ENCODE data around the gene BABAM2.

The BABAM2 gene

DNA sequence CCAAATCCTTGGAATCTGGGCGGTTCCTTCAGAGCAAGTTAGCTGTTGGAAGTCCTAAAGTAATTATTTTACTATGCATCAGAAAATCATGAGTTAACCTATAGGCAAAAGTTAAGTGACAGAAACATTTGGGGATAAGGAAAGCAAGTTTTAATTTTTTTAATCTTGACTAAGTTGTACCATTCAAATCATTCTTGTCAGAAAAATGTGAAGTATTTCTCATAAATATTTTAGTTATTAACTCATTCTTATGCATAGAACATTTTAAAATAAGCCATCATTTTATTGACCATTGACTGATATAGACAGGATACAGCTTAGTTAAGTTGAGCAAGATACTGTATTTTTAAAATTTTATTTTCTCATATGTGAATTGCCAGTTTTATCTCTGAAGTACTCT, 403.9 kb downstream of the BABAM2 start:
- peaks cover 13% of the 10 kb centered on the region; the same call in 1 of the 2 replicates for H3K4me1 ChIP-seq (ENCODE audit: control insufficient read depth, insufficient read depth, low read length)
- no peaks in the 10 kb centered on the region for H3K27me3 ChIP-seq (ENCODE audit: control insufficient read depth, insufficient read depth, low read length)
- H3K9me3 ChIP-seq (ENCODE audit: control insufficient read depth, insufficient read depth, low read depth, low read length) = no peaks in the 10 kb centered on the region
- H3K4me3 ChIP-seq (ENCODE audit: low read depth, low read length) = no peak overlapping the region
- H3K36me3 ChIP-seq (ENCODE audit: control insufficient read depth, insufficient read depth, low read length) = no peaks in the 10 kb centered on the region
- H3K27ac ChIP-seq (ENCODE audit: low read depth, low read length) = no peak overlapping the region
- H3K9ac ChIP-seq (ENCODE audit: low read length) = no peak overlapping the region

DNA sequence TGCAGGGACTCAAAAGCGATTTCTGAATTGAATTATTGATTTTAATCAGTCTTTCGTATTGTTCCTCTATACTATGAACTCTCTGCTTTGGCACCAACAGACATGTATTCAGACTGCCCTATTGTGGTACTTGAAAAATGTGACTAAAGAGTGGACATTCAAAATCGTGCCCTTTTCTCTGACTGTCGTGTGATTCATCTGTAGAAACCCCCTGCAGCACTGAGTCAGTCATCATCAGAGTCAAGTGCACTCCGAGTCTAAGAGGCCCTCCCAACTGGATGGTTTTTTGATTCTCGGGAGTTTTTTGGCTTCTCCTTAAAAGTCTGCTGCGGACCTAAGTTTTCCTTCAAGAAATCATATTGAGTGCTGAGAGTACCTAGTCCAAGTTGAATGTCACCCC, 405.7 kb downstream of the BABAM2 start:
- H3K4me1 ChIP-seq (ENCODE audit: control insufficient read depth, insufficient read depth, low read length) = peaks cover 13% of the 10 kb centered on the region; the same call in 1 of the 2 replicates
- no peaks in the 10 kb centered on the region for H3K36me3 ChIP-seq (ENCODE audit: control insufficient read depth, insufficient read depth, low read length)
- H3K9me3 ChIP-seq (ENCODE audit: control insufficient read depth, insufficient read depth, low read depth, low read length) = no peaks in the 10 kb centered on the region
- no peak overlapping the region for H3K4me3 ChIP-seq (ENCODE audit: low read depth, low read length)
- no peak overlapping the region for H3K27ac ChIP-seq (ENCODE audit: low read depth, low read length)
- no peaks in the 10 kb centered on the region for H3K27me3 ChIP-seq (ENCODE audit: control insufficient read depth, insufficient read depth, low read length)
- no peak overlapping the region for H3K9ac ChIP-seq (ENCODE audit: low read length)

DNA sequence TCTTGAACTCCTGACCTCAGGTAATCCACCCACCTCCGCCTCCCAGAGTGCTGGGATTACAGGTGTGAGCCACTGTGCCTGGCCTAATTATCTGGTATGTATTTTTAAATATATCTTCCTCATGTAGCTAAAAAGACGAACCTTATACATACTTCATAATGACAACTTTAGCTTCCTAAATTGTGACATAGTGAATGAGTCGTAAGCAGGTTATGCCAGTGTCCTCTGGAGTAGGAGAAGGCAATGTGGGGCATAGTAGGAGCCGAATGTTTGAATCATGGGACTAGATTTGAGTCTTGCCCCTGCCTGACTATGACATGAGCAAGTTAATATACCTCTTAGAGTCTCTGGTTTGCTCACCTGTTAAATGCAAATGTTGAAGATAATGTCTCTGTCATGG, 406.4 kb downstream of the BABAM2 start:
- no peaks in the 10 kb centered on the region for H3K36me3 ChIP-seq (ENCODE audit: control insufficient read depth, insufficient read depth, low read length)
- H3K4me1 ChIP-seq (ENCODE audit: control insufficient read depth, insufficient read depth, low read length) = peaks cover 13% of the 10 kb centered on the region; the same call in 1 of the 2 replicates
- H3K9me3 ChIP-seq (ENCODE audit: control insufficient read depth, insufficient read depth, low read depth, low read length) = no peaks in the 10 kb centered on the region
- no peak overlapping the region for H3K4me3 ChIP-seq (ENCODE audit: low read depth, low read length)
- H3K9ac ChIP-seq (ENCODE audit: low read length) = no peak overlapping the region
- H3K27ac ChIP-seq (ENCODE audit: low read depth, low read length) = no peak overlapping the region
- H3K27me3 ChIP-seq (ENCODE audit: control insufficient read depth, insufficient read depth, low read length) = no peaks in the 10 kb centered on the region

GRCh38 chr2:28297531-28297930, 407.0 kb downstream of the BABAM2 start:
- H3K27ac ChIP-seq (ENCODE audit: low read depth, low read length) = no peak overlapping the region
- no peaks in the 10 kb centered on the region for H3K36me3 ChIP-seq (ENCODE audit: control insufficient read depth, insufficient read depth, low read length)
- H3K9ac ChIP-seq (ENCODE audit: low read length) = no peak overlapping the region

DNA sequence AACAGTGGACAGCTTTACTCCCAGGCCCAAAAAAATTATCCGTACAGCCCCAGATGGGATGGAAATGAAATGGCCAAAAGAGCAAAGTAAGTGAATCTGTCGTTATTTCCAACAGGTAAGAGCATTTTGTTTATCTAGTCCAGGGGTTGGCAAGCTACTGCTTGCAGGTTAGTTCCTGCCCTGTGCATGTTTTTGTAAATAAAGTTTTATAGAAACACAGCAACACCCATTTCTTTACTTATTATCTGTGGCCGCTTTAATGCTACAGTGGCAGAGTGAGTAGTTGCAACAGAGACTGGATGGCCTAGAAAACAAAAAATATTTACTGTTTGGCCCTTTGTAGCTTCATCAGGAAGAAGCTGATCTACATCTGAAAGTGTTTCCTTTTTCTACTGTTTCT, 407.9 kb downstream of the BABAM2 start:
- no peaks in the 10 kb centered on the region for H3K9me3 ChIP-seq (ENCODE audit: control insufficient read depth, insufficient read depth, low read depth, low read length)
- peaks cover 13% of the 10 kb centered on the region; the same call in 1 of the 2 replicates for H3K4me1 ChIP-seq (ENCODE audit: control insufficient read depth, insufficient read depth, low read length)
- H3K27ac ChIP-seq (ENCODE audit: low read depth, low read length) = no peak overlapping the region
- no peak overlapping the region for H3K9ac ChIP-seq (ENCODE audit: low read length)
- no peak overlapping the region for H3K4me3 ChIP-seq (ENCODE audit: low read depth, low read length)
- H3K27me3 ChIP-seq (ENCODE audit: control insufficient read depth, insufficient read depth, low read length) = no peaks in the 10 kb centered on the region
- H3K36me3 ChIP-seq (ENCODE audit: control insufficient read depth, insufficient read depth, low read length) = no peaks in the 10 kb centered on the region

More at GRCh38 chr2:28297531-28297930, 407.0 kb downstream of the BABAM2 start:
- Histone ChIP-seq H3K4me1 (ENCODE audit: control insufficient read depth, insufficient read depth, low read length) (peaks cover 13% of the 10 kb centered on the region; the same call in 1 of the 2 replicates), H3K4me3 (ENCODE audit: low read depth, low read length) (no peak overlapping the region), H3K9me3 (ENCODE audit: control insufficient read depth, insufficient read depth, low read depth, low read length) (no peaks in the 10 kb centered on the region), H3K27me3 (ENCODE audit: control insufficient read depth, insufficient read depth, low read length) (no peaks in the 10 kb centered on the region)

GRCh38 chr2:28300485-28301341, 410.2 kb downstream of the BABAM2 start:
- Histone ChIP-seq H3K36me3 (ENCODE audit: control insufficient read depth, insufficient read depth, low read length) (no peaks in the 10 kb centered on the region), H3K9ac (ENCODE audit: low read length) (no peak overlapping the region), H3K27ac (ENCODE audit: low read depth, low read length) (no peak overlapping the region), H3K27me3 (ENCODE audit: control insufficient read depth, insufficient read depth, low read length) (no peaks in the 10 kb centered on the region), H3K9me3 (ENCODE audit: control insufficient read depth, insufficient read depth, low read depth, low read length) (peaks cover 6% of the 10 kb centered on the region), H3K4me3 (ENCODE audit: low read depth, low read length) (no peak overlapping the region), H3K4me1 (ENCODE audit: control insufficient read depth, insufficient read depth, low read length) (peaks cover 13% of the 10 kb centered on the region; the same call in 1 of the 2 replicates)

DNA sequence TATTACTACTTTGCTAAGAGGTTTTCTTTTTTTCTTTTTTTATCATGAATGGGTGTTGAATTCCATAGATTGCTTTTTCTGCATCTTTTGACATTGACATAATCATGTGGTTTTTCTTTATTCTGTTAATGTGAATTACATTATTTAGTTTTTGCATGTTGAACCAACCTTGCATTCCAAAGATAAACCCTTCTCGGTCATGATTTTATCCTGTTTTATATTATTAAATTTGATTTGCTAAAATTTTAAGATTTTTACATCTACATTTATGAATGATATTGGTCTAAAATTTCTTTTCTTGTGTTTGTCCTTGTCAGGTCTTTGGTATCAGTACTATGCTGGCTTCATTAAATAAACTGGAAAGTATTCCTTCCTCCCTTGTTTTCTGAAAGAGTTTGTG, 414.7 kb downstream of the BABAM2 start:
- Histone ChIP-seq H3K27me3 (ENCODE audit: control insufficient read depth, insufficient read depth, low read length) (no peaks in the 10 kb centered on the region), H3K4me1 (ENCODE audit: control insufficient read depth, insufficient read depth, low read length) (no peaks in the 10 kb centered on the region), H3K4me3 (ENCODE audit: low read depth, low read length) (no peak overlapping the region), H3K36me3 (ENCODE audit: control insufficient read depth, insufficient read depth, low read length) (no peaks in the 10 kb centered on the region), H3K27ac (ENCODE audit: low read depth, low read length) (no peak overlapping the region), H3K9me3 (ENCODE audit: control insufficient read depth, insufficient read depth, low read depth, low read length) (peaks cover 6% of the 10 kb centered on the region), H3K9ac (ENCODE audit: low read length) (no peak overlapping the region)

- H3K27ac ChIP-seq (ENCODE audit: low read depth, low read length) = no peak overlapping the region
- H3K27me3 ChIP-seq (ENCODE audit: control insufficient read depth, insufficient read depth, low read length) = no peaks in the 10 kb centered on the region
- H3K36me3 ChIP-seq (ENCODE audit: control insufficient read depth, insufficient read depth, low read length) = no peaks in the 10 kb centered on the region
- no peaks in the 10 kb centered on the region for H3K9me3 ChIP-seq (ENCODE audit: control insufficient read depth, insufficient read depth, low read depth, low read length)
- no peak overlapping the region for H3K9ac ChIP-seq (ENCODE audit: low read length)
- H3K4me1 ChIP-seq (ENCODE audit: control insufficient read depth, insufficient read depth, low read length) = no peaks in the 10 kb centered on the region
- H3K4me3 ChIP-seq (ENCODE audit: low read depth, low read length) = no peak overlapping the region
Measured at GRCh38 chr2:28310107-28310506, 419.6 kb downstream of the BABAM2 start.

GRCh38 chr2:28311660-28312249, 421.2 kb downstream of the BABAM2 start:
- Histone ChIP-seq H3K36me3 (ENCODE audit: control insufficient read depth, insufficient read depth, low read length) (no peaks in the 10 kb centered on the region), H3K27ac (ENCODE audit: low read depth, low read length) (no peak overlapping the region), H3K27me3 (ENCODE audit: control insufficient read depth, insufficient read depth, low read length) (no peaks in the 10 kb centered on the region), H3K4me3 (ENCODE audit: low read depth, low read length) (no peak overlapping the region), H3K9ac (ENCODE audit: low read length) (no peak overlapping the region), H3K4me1 (ENCODE audit: control insufficient read depth, insufficient read depth, low read length) (no peaks in the 10 kb centered on the region), H3K9me3 (ENCODE audit: control insufficient read depth, insufficient read depth, low read depth, low read length) (no peaks in the 10 kb centered on the region)

- no peak overlapping the region for H3K9ac ChIP-seq (ENCODE audit: low read length)
- H3K27ac ChIP-seq (ENCODE audit: low read depth, low read length) = no peak overlapping the region
- H3K9me3 ChIP-seq (ENCODE audit: control insufficient read depth, insufficient read depth, low read depth, low read length) = no peaks in the 10 kb centered on the region
- H3K4me1 ChIP-seq (ENCODE audit: control insufficient read depth, insufficient read depth, low read length) = no peaks in the 10 kb centered on the region
- no peaks in the 10 kb centered on the region for H3K36me3 ChIP-seq (ENCODE audit: control insufficient read depth, insufficient read depth, low read length)
- H3K4me3 ChIP-seq (ENCODE audit: low read depth, low read length) = no peak overlapping the region
- no peaks in the 10 kb centered on the region for H3K27me3 ChIP-seq (ENCODE audit: control insufficient read depth, insufficient read depth, low read length)
Measured at GRCh38 chr2:28312307-28313219, 422.0 kb downstream of the BABAM2 start.

Measured in HUES6 (cell line).